Measurements from ENCODE around the gene PAIP2. TPM values are rescaled to one million over a fixed set of nuclear protein-coding genes. Genes with fewer than 3 reads are reported as not detected.

Gene PAIP2
- total and polyA plus RNA-seq, 7 donors, result 70.7 to 146 (median 98.0) TPM

- Histone ChIP-seq H3K27ac (peak overlapping the region in 1 of 4 donors; percentile 78), H3K4me3 (no peak overlapping the region), H3K4me1 (peaks cover 0 to 42% (median 37%) of the 10 kb centered on the region in 4 donors), H3K9me3 (no peaks in the 10 kb centered on the region), H3K36me3 (peaks cover 0 to 42% (median 3%) of the 10 kb centered on the region in 4 donors), H3K27me3 (no peaks in the 10 kb centered on the region)
- 41 to 84% methylated on average over 1 of the region's 1 CpG for WGBS, 2 donors
- TF ChIP-seq POLR2A (IDR thresholded peaks at IDR 0.05) (no peak), CTCF (IDR thresholded peaks at IDR 0.05) (no peak), POLR2AphosphoS5 (IDR thresholded peaks at IDR 0.05) (no peak), EP300 (IDR thresholded peaks at IDR 0.05) (no peak)
- DNase-seq, result no peak
- intact Hi-C loops (cut with DNase I), result no loop called here
Measured at GRCh38 chr5:139418793-139419192, 77.1 kb downstream of the PAIP2 start.

Small RNAs within 50 kb of the gene (small RNA-seq; reads per million reads assigned to genes)
- gene RNA5SP195, result 0 reads per million in 3 donors

Other genes with a start within 250 kb of the PAIP2 start
- gene SIL1, start 143.5 kb upstream of the PAIP2 start, total RNA-seq, result 10 to 100 TPM; 23.2 to 39.2 (median 34.9) TPM
- 10 to 100 TPM in 2 of 3 donors, 1 to 10 TPM in 1; 7.8 to 60.8 (median 17.3) TPM for gene SIL1, start 143.5 kb upstream of the PAIP2 start, polyA plus RNA-seq
- gene MATR3, start 48.1 kb upstream of the PAIP2 start, total RNA-seq, result 100 to 1,000 TPM; 194 to 272 (median 228) TPM
- gene MATR3, start 48.1 kb upstream of the PAIP2 start, polyA plus RNA-seq, result 100 to 1,000 TPM in 1 of 3 donors, 10 to 100 TPM in 2; 60.8 to 114 (median 66.1) TPM
- gene SLC23A1, start 41.4 kb downstream of the PAIP2 start, total RNA-seq, result not detected
- gene SLC23A1, start 41.4 kb downstream of the PAIP2 start, polyA plus RNA-seq, result 1 to 10 TPM in 2 of 3 donors, under 1 TPM in 1; 0.60 to 2.1 (median 1.7) TPM
- 1 to 10 TPM in 1 of 4 donors, not detected in 3; 2.2 TPM for gene MZB1, start 48.1 kb downstream of the PAIP2 start, total RNA-seq
- gene MZB1, start 48.1 kb downstream of the PAIP2 start, polyA plus RNA-seq, result 10 to 100 TPM in 1 of 3 donors, 1 to 10 TPM in 2; 2.4 to 29.2 (median 3.9) TPM
- under 1 TPM; 0.16 to 0.55 (median 0.31) TPM for gene PROB1, start 53.2 kb downstream of the PAIP2 start, total RNA-seq
- gene PROB1, start 53.2 kb downstream of the PAIP2 start, polyA plus RNA-seq, result 1 to 10 TPM in 1 of 3 donors, under 1 TPM in 2; under 0.01 to 1.8 (median 0.69) TPM
- 1 to 10 TPM; 1.4 to 7.9 (median 2.0) TPM for gene SPATA24, start 62.2 kb downstream of the PAIP2 start, total RNA-seq
- gene SPATA24, start 62.2 kb downstream of the PAIP2 start, polyA plus RNA-seq, result 1 to 10 TPM; 7.3 to 9.0 (median 7.9) TPM
- 10 to 100 TPM in 2 of 4 donors, 1 to 10 TPM in 2; 6.8 to 12.5 (median 10.0) TPM for gene DNAJC18, start 97.7 kb downstream of the PAIP2 start, total RNA-seq
- gene DNAJC18, start 97.7 kb downstream of the PAIP2 start, polyA plus RNA-seq, result 1 to 10 TPM; 1.2 to 2.8 (median 1.8) TPM
- gene ECSCR, start 120.9 kb downstream of the PAIP2 start, total RNA-seq, result 10 to 100 TPM in 3 of 4 donors, 1 to 10 TPM in 1; 6.1 to 16.6 (median 15.6) TPM
- 10 to 100 TPM in 2 of 3 donors, 1 to 10 TPM in 1; 2.5 to 13.7 (median 11.4) TPM for gene ECSCR, start 120.9 kb downstream of the PAIP2 start, polyA plus RNA-seq
- gene SMIM33, start 129.2 kb downstream of the PAIP2 start, total RNA-seq, result not detected
- 1 to 10 TPM; 4.7 to 5.1 (median 4.8) TPM for gene SMIM33, start 129.2 kb downstream of the PAIP2 start, polyA plus RNA-seq
- 10 to 100 TPM; 14.6 to 53.8 (median 22.7) TPM for gene STING1, start 140.9 kb downstream of the PAIP2 start, total RNA-seq
- gene STING1, start 140.9 kb downstream of the PAIP2 start, polyA plus RNA-seq, result 10 to 100 TPM in 1 of 3 donors, 1 to 10 TPM in 2; 5.5 to 63.5 (median 8.4) TPM
- gene UBE2D2, start 219.5 kb downstream of the PAIP2 start, total RNA-seq, result 10 to 100 TPM; 61.5 to 93.0 (median 69.7) TPM
- gene UBE2D2, start 219.5 kb downstream of the PAIP2 start, polyA plus RNA-seq, result 100 to 1,000 TPM; 113 to 177 (median 146) TPM